GM12878 (cell line): ENCODE data around the gene COG2.

Source experiments
- EZH2 ChIP-seq: IDR thresholded peaks from 2 replicates; pipeline ENCODE4 v1.6.1; 2012; ENCODE audit warnings: low read depth, mild to moderate bottlenecking, control low read depth, inconsistent platforms, low read length, borderline replicate concordance; ENCODE audit not compliant: control insufficient read depth
- HDAC2 ChIP-seq: fragments of 200-600 bp; sonication (generic); IDR thresholded peaks from 2 replicates; pipeline ENCODE4 v1.6.1; 2017
- HDGF ChIP-seq: fragments of 450-650 bp; IDR thresholded peaks from 2 replicates; pipeline ENCODE4 v1.6.1; 2016; ENCODE audit warnings: antibody characterized with exemption
- JUND ChIP-seq: IDR thresholded peaks from 2 replicates; pipeline ENCODE4 v1.6.1; 2012; ENCODE audit warnings: low read depth, mild to moderate bottlenecking, low read length, improper control_type of control experiment, moderate library complexity
- LARP7 ChIP-seq: fragments of 450-650 bp; IDR thresholded peaks from 2 replicates; pipeline ENCODE4 v1.6.1; 2017; ENCODE audit warnings: mild to moderate bottlenecking
- MAX ChIP-seq: IDR thresholded peaks from 2 replicates; pipeline ENCODE4 v1.6.1; 2012; ENCODE audit warnings: low read depth, low read length, improper control_type of control experiment
- POLR2AphosphoS5 ChIP-seq: IDR thresholded peaks from 2 replicates; pipeline ENCODE4 v1.6.1; 2011; ENCODE audit warnings: mild to moderate bottlenecking, low read length, inconsistent platforms
- RELA ChIP-seq: fragments of 450-650 bp; IDR thresholded peaks from 2 replicates; pipeline ENCODE4 v1.8.0; 2014; ENCODE audit warnings: borderline replicate concordance; ENCODE audit not compliant: partially characterized antibody
- ZNF384 ChIP-seq: IDR thresholded peaks from 2 replicates; pipeline ENCODE4 v1.6.1; 2012; ENCODE audit warnings: low read depth, mild to moderate bottlenecking, low read length, improper control_type of control experiment, borderline replicate concordance
- TF ChIP-seq, protein P1 (sequence below), 3 experiments: IDR thresholded peaks in 2 of 3; conservative IDR thresholded peaks in 1 of 3; 2 replicates each; pipeline ENCODE4 v1.5.1; 2011; ENCODE audit warnings: low read depth in 3 of 3, low read length in 3 of 3, mild to moderate bottlenecking in 3 of 3, control low read depth in 2 of 3, moderate library complexity in 2 of 3, inconsistent platforms in 1 of 3, mixed read lengths in 1 of 3; ENCODE audit not compliant: control insufficient read depth in 2 of 3, insufficient read depth in 1 of 3; ENCODE audit errors: extremely low read depth in 1 of 3
- TF ChIP-seq, protein P2 (sequence below): fragments of 450-650 bp; IDR thresholded peaks from 2 replicates; pipeline ENCODE4 v1.6.1; 2017; ENCODE audit warnings: antibody characterized with exemption, mild to moderate bottlenecking, moderate library complexity

DNA sequence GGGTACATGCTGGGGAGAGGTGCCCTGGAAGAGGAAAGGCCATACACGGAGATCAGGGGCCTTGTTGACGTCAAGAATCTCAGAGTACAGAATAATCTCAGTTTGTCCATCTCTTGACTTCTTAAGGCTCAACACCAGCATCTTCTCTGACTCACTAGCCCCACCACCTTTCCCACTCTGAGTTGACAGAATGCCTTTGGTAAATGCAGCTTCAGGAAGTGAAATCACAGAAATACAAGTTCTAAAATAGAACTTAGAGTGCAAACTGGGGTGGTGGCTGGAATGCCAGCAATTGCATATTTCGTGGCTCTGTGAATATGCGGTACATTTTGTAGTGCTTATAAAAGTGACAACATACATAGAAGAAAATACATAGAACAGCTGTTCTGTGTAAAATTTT is 1.6 kb downstream of the COG2 start:
- no peak for TF ChIP-seq RELA
- TF ChIP-seq MAX: no peak
- no peak for TF ChIP-seq POLR2AphosphoS5
- TF ChIP-seq, protein P1, sequence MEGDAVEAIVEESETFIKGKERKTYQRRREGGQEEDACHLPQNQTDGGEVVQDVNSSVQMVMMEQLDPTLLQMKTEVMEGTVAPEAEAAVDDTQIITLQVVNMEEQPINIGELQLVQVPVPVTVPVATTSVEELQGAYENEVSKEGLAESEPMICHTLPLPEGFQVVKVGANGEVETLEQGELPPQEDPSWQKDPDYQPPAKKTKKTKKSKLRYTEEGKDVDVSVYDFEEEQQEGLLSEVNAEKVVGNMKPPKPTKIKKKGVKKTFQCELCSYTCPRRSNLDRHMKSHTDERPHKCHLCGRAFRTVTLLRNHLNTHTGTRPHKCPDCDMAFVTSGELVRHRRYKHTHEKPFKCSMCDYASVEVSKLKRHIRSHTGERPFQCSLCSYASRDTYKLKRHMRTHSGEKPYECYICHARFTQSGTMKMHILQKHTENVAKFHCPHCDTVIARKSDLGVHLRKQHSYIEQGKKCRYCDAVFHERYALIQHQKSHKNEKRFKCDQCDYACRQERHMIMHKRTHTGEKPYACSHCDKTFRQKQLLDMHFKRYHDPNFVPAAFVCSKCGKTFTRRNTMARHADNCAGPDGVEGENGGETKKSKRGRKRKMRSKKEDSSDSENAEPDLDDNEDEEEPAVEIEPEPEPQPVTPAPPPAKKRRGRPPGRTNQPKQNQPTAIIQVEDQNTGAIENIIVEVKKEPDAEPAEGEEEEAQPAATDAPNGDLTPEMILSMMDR (IDR thresholded peaks at IDR 0.05 in 2 of 3, conservative IDR thresholded peaks at IDR 0.05 in 1 of 3; ENCODE audit: control insufficient read depth in 2 of 3, extremely low read depth in 1 of 3, insufficient read depth in 1 of 3, low read depth in 3 of 3, low read length in 3 of 3): peak in 2 of 3 experiments; percentile 8 to 14; a peak in 1 of 6 replicates
- TF ChIP-seq EZH2: no peak
- TF ChIP-seq LARP7: no peak
- TF ChIP-seq HDGF: no peak
- TF ChIP-seq HDAC2: no peak
- TF ChIP-seq JUND: no peak
- TF ChIP-seq ZNF384: no peak
- TF ChIP-seq, protein P2, sequence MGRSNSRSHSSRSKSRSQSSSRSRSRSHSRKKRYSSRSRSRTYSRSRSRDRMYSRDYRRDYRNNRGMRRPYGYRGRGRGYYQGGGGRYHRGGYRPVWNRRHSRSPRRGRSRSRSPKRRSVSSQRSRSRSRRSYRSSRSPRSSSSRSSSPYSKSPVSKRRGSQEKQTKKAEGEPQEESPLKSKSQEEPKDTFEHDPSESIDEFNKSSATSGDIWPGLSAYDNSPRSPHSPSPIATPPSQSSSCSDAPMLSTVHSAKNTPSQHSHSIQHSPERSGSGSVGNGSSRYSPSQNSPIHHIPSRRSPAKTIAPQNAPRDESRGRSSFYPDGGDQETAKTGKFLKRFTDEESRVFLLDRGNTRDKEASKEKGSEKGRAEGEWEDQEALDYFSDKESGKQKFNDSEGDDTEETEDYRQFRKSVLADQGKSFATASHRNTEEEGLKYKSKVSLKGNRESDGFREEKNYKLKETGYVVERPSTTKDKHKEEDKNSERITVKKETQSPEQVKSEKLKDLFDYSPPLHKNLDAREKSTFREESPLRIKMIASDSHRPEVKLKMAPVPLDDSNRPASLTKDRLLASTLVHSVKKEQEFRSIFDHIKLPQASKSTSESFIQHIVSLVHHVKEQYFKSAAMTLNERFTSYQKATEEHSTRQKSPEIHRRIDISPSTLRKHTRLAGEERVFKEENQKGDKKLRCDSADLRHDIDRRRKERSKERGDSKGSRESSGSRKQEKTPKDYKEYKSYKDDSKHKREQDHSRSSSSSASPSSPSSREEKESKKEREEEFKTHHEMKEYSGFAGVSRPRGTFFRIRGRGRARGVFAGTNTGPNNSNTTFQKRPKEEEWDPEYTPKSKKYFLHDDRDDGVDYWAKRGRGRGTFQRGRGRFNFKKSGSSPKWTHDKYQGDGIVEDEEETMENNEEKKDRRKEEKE: no peak
